ENCODE data around the gene MT1A.

Gene MT1A

DNA sequence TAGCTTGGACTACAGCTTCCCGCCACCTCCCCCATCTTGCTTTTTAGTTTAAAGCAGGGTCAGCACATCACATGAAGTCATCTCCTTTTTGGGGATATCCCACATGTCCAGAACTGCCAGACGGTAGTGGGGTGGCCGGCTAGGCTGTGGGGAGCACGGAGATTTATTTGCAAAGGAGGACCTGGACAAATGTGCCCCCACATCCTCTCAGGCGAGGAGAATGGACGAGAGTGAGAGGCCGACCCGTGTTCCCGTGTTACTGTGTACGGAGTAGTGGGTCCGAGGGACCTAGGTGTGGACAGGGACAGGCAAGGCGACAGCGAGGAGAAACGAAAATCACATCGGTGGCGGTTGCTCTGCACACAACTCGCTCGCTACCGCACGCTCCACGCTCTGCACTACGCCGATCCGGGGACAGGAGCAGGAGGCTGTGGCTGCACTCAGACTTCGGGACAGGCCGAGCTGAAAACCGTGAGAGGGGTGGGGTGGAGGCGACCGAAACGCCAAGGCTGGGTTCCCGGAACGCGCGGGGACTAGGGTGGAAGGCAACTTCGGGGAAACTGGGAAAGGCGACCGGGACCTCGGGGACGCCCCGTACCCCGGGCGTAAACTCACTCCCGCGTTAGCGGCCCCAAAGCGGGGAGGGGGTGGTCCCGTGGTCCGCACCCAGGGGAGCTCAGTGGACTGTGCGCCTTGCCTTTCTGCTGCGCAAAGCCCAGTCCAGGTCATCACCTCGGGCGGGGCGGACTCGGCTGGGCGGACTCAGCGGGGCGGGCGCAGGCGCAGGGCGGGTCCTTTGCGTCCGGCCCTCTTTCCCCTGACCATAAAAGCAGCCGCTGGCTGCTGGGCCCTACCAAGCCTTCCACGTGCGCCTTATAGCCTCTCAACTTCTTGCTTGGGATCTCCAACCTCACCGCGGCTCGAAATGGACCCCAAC lies at the start of gene MT1A:
MT1A (plus strand) TSS at position 853 of the 937 bp plus-strand sequence; CDS start at position 926, 73 bp downstream.
- DNase-seq (ENCODE audit: low spot score), result no peak

- no peak for DNase-seq (ENCODE audit: low spot score)
These were observed 49.7 kb upstream of the MT1A start for GRCh38 chr16:56588781-56589140.

GRCh38 chr16:56589141-56590039 lies 49.1 kb upstream of the MT1A start, which contains the start of gene MT3:
MT3 (plus strand) TSS chr16:56589528; CDS start chr16:56589591, 63 bp downstream.
- no peak for DNase-seq (ENCODE audit: low spot score)

DNA sequence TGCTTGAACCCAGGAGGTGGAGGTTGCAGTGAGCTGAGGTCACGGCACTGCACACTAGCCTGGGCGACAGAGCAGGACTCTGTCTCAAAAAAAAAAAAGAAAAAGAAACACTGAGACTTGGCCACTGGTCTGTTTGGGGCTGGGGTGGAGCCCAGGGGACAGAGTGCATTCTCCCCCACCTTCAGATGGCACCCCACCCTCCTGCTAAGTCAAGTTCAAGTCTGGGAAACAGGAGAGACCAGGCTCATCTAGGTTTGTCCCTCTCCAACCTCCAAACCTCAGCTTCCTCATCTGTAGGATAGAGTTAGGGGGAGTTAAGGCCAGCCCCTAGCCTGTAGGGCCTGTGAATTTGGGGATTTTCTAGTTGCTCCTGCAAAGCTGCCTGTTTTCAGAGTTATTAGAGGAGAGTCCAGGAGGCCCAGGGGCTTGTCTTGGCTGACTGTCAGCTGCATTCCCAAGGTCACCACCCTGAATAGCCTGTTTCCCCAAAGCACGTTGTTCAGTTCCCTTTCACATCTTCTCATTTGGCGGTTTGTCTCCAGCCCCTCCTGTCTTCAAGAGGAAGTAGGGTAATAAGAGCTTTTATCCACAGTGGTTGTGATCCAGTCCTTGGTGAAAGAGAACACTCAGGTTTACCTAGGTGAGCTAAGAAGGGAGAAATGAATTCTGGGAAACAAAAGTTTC lies 46.9 kb upstream of the MT1A start:
- no peak for DNase-seq (ENCODE audit: low spot score)

DNA sequence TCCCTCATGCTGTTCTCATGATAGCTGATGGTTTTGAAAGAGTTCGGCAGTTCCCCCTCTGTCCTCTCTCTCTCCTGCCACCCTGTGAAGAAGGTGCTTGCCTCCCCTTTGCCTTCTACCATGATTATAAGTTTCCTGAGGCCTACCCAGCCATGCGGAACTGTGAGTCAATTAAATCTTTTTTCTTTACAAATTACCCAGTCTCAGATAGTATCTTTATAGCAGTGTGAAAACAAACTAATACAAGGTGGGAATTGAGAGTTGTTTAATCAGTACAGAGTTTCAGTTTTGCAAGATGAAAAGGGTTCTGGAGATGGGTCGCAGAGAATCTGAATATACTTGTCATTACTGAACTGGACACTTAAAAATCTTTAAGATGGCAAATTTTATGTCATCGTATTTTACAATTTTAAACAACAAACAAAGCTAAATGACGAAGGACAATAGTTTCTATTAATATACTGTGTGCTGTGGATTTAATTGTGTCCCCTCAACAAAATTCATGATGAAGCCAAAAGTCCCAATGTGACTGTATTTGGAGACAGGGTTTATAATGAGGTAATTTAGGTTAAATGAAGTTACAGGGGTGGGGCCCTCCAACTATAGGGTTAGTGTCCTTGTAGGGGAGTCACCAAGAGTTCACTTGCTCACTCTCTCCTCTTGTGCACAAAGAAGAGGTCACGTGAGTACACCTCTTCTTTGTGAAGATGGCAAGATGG lies 44.7 kb upstream of the MT1A start:
- no peak for DNase-seq (ENCODE audit: low spot score)

- no peak for DNase-seq (ENCODE audit: low spot score)
These were observed 44.2 kb upstream of the MT1A start for GRCh38 chr16:56594292-56594619.

- peak; percentile 74 for DNase-seq (ENCODE audit: low spot score)
These were observed 38.0 kb upstream of the MT1A start for GRCh38 chr16:56600398-56600999.

DNA sequence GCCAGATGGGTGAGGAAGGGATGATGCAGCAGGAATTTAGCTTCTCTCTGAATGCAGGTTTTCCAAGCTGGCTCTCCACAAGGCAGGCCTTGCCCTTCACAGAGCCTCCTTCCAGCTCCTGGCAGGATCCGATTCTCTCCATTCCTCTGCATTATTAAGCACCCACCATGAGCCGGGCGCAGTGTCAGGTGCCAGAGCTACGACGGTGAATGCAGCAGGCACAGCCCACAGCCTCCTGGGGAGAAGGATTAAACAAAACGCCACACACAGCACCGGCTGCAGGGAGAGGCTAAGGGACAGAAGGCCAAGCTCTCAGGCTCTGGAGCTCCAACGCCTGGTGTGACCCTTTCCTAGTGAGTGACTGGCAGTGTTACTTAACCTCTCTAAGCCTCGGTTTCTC lies 37.1 kb upstream of the MT1A start:
- DNase-seq (ENCODE audit: low spot score), result no peak

- DNase-seq (ENCODE audit: low spot score), result peak; percentile 37
These were observed 34.9 kb upstream of the MT1A start for GRCh38 chr16:56603589-56603988.

GRCh38 chr16:56604966-56605365 lies 33.5 kb upstream of the MT1A start:
- no peak for DNase-seq (ENCODE audit: low spot score)

- DNase-seq (ENCODE audit: low spot score), result no peak
These were observed 33.0 kb upstream of the MT1A start for GRCh38 chr16:56605475-56605874.

GRCh38 chr16:56606071-56606475 lies 32.4 kb upstream of the MT1A start:
- no peak for DNase-seq (ENCODE audit: low spot score)

- no peak for DNase-seq (ENCODE audit: low spot score)
These were observed 31.9 kb upstream of the MT1A start for GRCh38 chr16:56606476-56607108.

GRCh38 chr16:56607109-56607618 lies 31.3 kb upstream of the MT1A start:
- no peak for DNase-seq (ENCODE audit: low spot score)

DNA sequence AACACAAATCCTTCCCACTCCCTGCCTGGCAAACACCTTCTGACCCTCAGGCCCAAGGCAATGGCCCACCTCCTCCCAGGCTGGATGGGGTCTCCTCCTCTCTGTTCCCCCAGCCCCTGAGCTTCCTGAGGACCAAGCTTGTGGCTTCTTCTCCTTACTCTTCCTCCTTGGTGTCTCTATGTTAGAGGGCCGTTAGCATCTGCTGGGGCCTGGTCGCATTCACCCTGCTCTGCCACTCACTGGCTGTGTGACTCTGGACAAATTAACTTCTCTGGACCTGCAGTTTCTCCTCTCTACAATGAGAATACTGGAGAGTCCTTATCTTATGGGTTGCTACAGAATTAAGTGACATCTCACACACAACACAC lies 30.8 kb upstream of the MT1A start:
- DNase-seq (ENCODE audit: low spot score), result no peak

DNA sequence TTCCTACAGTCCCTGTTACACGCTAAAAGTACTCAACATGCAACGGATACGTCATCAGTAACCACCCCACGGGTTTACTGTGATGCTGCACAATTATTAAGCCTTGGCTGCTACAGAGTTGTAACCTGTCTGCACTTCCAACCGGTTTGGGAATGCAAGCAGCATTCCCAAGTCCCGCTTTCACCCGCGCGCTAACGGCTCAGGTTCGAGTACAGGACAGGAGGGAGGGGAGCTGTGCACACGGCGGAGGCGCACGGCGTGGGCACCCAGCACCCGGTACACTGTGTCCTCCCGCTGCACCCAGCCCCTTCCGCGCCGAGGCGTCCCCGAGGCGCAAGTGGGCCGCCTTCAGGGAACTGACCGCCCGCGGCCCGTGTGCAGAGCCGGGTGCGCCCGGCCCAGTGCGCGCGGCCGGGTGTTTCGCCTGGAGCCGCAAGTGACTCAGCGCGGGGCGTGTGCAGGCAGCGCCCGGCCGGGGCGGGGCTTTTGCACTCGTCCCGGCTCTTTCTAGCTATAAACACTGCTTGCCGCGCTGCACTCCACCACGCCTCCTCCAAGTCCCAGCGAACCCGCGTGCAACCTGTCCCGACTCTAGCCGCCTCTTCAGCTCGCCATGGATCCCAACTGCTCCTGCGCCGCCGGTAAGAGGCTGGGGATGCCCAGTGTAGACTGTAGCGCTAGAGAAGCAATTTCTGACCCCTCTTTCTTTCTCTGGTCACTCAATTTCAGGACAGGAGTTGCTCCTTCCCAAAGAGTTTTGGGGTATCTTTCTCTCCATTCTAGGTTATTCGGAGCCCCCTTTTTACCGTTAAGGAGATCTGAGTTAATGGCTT lies 30.2 kb upstream of the MT1A start, which contains the start of gene MT2A:
MT2A (plus strand) TSS at position 542 of the 833 bp plus-strand sequence; CDS start at position 614, 72 bp downstream.
- peak; percentile 73 for DNase-seq (ENCODE audit: low spot score)

- no peak for DNase-seq (ENCODE audit: low spot score)
These were observed 29.5 kb upstream of the MT1A start for GRCh38 chr16:56608876-56609462.

GRCh38 chr16:56609463-56609921 lies 29.0 kb upstream of the MT1A start:
- peak; percentile 95 for DNase-seq (ENCODE audit: low spot score)

DNA sequence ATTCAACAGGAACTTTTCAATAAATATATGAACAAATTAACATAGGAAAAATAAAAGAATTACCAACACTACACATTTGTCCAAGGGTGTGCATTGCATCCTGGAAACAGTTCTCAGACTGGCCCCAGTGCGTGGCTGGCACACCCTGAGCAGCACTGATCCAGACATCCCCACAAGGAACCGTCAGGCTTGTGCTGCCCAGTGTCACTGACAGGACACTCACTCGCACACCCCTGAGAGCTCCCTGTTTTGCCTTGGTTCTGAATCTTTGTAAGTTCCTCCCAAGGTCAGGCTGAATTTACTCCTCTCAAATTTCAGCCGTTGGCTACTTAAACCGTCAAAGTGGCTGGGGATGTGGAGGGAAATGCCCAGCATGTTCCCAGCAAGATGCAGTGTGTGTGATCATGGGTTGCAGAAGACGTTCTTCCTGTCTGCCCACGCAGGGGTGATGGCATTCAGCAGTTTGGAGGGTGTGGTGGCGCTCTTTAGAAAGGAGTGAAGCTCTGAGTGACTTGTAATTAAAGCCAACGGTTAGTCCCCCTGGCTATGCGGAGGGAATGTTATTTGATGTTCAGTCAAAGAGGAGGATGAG lies 28.4 kb upstream of the MT1A start:
- DNase-seq (ENCODE audit: low spot score), result peak; percentile 43
